Hepatocyte (in vitro differentiated cells): ENCODE results near the gene SLC47A2. TPM values are rescaled to one million over a fixed set of nuclear protein-coding genes. Genes with fewer than 3 reads are reported as not detected.

ENCODE experiments used
- DNase-seq: peaks from one replicate; pipeline ENCODE4 v3.0.0-alpha.2; 2016; ENCODE audit warnings: low spot score
- H2AFZ ChIP-seq: fragments of 200-600 bp; sonication (generic); 2 replicates; pipeline ENCODE4 v1.6.0; 2016; ENCODE audit warnings: antibody characterized with exemption, mild to moderate bottlenecking
- H3K27ac ChIP-seq: fragments of 200-600 bp; sonication (generic); 2 replicates; pipeline ENCODE4 v1.5.1; 2016; ENCODE audit warnings: mild to moderate bottlenecking
- H3K27me3 ChIP-seq: fragments of 200-600 bp; sonication (generic); 2 replicates; pipeline ENCODE4 v1.6.1; 2016
- H3K36me3 ChIP-seq: fragments of 200-600 bp; sonication (generic); replicated peaks from 2 replicates; pipeline ENCODE4 v1.5.1; 2016; ENCODE audit warnings: low read depth; ENCODE audit not compliant: insufficient read depth
- H3K4me1 ChIP-seq: fragments of 200-600 bp; sonication (generic); 2 replicates; pipeline ENCODE4 v1.5.1; 2016; ENCODE audit warnings: mild to moderate bottlenecking, moderate library complexity; ENCODE audit not compliant: insufficient read depth
- H3K4me2 ChIP-seq: fragments of 200-600 bp; sonication (generic); 2 replicates; pipeline ENCODE4 v1.6.0; 2016
- H3K4me3 ChIP-seq: fragments of 200-600 bp; sonication (generic); 2 replicates; pipeline ENCODE4 v1.5.1; 2016; ENCODE audit warnings: mild to moderate bottlenecking
- H3K79me2 ChIP-seq: fragments of 200-600 bp; sonication (generic); 2 replicates; pipeline ENCODE4 v1.6.0; 2017; ENCODE audit warnings: mild to moderate bottlenecking
- H3K9me2 ChIP-seq: fragments of 200-600 bp; sonication (generic); replicated peaks from 2 replicates; pipeline ENCODE4 v1.6.0; 2017; ENCODE audit warnings: mild to moderate bottlenecking; ENCODE audit not compliant: insufficient read depth
- H3K9me3 ChIP-seq: fragments of 200-600 bp; sonication (generic); 2 replicates; pipeline ENCODE4 v1.5.1; 2016; ENCODE audit warnings: low read depth, mild to moderate bottlenecking
- H4K20me1 ChIP-seq: fragments of 200-600 bp; sonication (generic); 2 replicates; pipeline ENCODE4 v1.6.0; 2016; ENCODE audit warnings: mild to moderate bottlenecking; ENCODE audit not compliant: insufficient read depth, poor library complexity, severe bottlenecking
- CTCF ChIP-seq: fragments of 200-600 bp; sonication (generic); IDR thresholded peaks from 2 replicates; pipeline ENCODE4 v1.5.1; 2016; ENCODE audit warnings: antibody characterized with exemption, mild to moderate bottlenecking; ENCODE audit not compliant: poor library complexity
- EZH2 ChIP-seq: fragments of 200-600 bp; sonication (generic); IDR thresholded peaks from 2 replicates; pipeline ENCODE4 v1.6.1; 2016; ENCODE audit warnings: antibody characterized with exemption, mild to moderate bottlenecking, borderline replicate concordance
- EZH2phosphoT487 ChIP-seq: fragments of 200-600 bp; sonication (generic); IDR thresholded peaks from one replicate; pipeline ENCODE4 v1.6.1; 2018; ENCODE audit warnings: antibody characterized with exemption, mild to moderate bottlenecking, low read depth, moderate library complexity; ENCODE audit not compliant: unreplicated experiment, severe bottlenecking
- WGBS: methylation state at CpG from one replicate; pipeline ENCODE4 v1.1.6; 2016; ENCODE audit warnings: low lambda C conversion rate; ENCODE audit errors: missing lambda C conversion rate; 5-methylcytosine and 5-hydroxymethylcytosine counted together
- polyA plus RNA-seq: library from polyadenylated mRNA; unstranded; fragments of >200 nt; fragmentation: Nextera tagmentation; extraction: Ambion mirVana; gene quantifications from 2 replicates; pipeline ENCODE4 v1.2.1, GENCODE V29; 2016
- total RNA-seq: library from RNA; depleted of rRNA; stranded (reverse); fragments of >200 nt; gene quantifications from 2 replicates; pipeline ENCODE4 v1.2.3, GENCODE V29; 2014

The SLC47A2 gene
- total and polyA plus RNA-seq, 2 experiments from 2014 or later: 0.07 TPM; not detected in 1

- Histone ChIP-seq H3K36me3 (no peaks in the 10 kb centered on the region), H4K20me1 (no peaks in the 10 kb centered on the region), H3K9me3 (no peaks in the 10 kb centered on the region), H3K4me1 (no peaks in the 10 kb centered on the region), H3K79me2 (no peaks in the 10 kb centered on the region), H2AFZ (no peak overlapping the region), H3K4me2 (no peak overlapping the region), H3K27me3 (no peaks in the 10 kb centered on the region), H3K27ac (no peak overlapping the region), H3K4me3 (no peak overlapping the region), H3K9me2 (no peaks in the 10 kb centered on the region)
- DNase-seq: no peak
- 95% methylated on average over 2 of the region's 2 CpGs for WGBS
- TF ChIP-seq EZH2phosphoT487: no peak
- no peak for TF ChIP-seq EZH2
- no peak for TF ChIP-seq CTCF
These were observed 33.3 kb downstream of the SLC47A2 start for GRCh38 chr17:19683117-19683516.

- no peak for TF ChIP-seq EZH2phosphoT487
- TF ChIP-seq CTCF: no peak
- no peak for TF ChIP-seq EZH2
- Histone ChIP-seq H4K20me1 (no peaks in the 10 kb centered on the region), H3K27me3 (no peaks in the 10 kb centered on the region), H3K79me2 (no peaks in the 10 kb centered on the region), H3K4me2 (no peak overlapping the region), H3K27ac (no peak overlapping the region), H2AFZ (no peak overlapping the region), H3K9me3 (no peaks in the 10 kb centered on the region), H3K4me1 (no peaks in the 10 kb centered on the region), H3K9me2 (no peaks in the 10 kb centered on the region), H3K36me3 (no peaks in the 10 kb centered on the region), H3K4me3 (no peak overlapping the region)
- 82% methylated on average over 18 of the region's 18 CpGs for WGBS
- DNase-seq: no peak
These were observed 37.6 kb downstream of the SLC47A2 start for GRCh38 chr17:19678581-19679453.

- no peak for TF ChIP-seq EZH2phosphoT487
- TF ChIP-seq EZH2: no peak
- no peak for TF ChIP-seq CTCF
- H3K9me3 ChIP-seq: no peaks in the 10 kb centered on the region
- H3K27me3 ChIP-seq: no peaks in the 10 kb centered on the region
- no peaks in the 10 kb centered on the region for H3K9me2 ChIP-seq
- DNase-seq: no peak
- H3K4me3 ChIP-seq: no peak overlapping the region
- no peak overlapping the region for H3K4me2 ChIP-seq
- H4K20me1 ChIP-seq: no peaks in the 10 kb centered on the region
- H3K36me3 ChIP-seq: no peaks in the 10 kb centered on the region
- H2AFZ ChIP-seq: no peak overlapping the region
- H3K27ac ChIP-seq: no peak overlapping the region
- no peaks in the 10 kb centered on the region for H3K79me2 ChIP-seq
- over 99% methylated on average over 5 of the region's 5 CpGs for WGBS
- no peaks in the 10 kb centered on the region for H3K4me1 ChIP-seq
These were observed 38.5 kb downstream of the SLC47A2 start for GRCh38 chr17:19677736-19678379.
